PFSK-1 (cell line): Measurements from ENCODE around the gene PTPRM.

ENCODE experiments used
- FOXP2 ChIP-seq: optimal IDR thresholded peaks from 2 replicates; pipeline ENCODE3; 2011; ENCODE audit warnings: borderline replicate concordance, control low read depth, inconsistent platforms; ENCODE audit not compliant: insufficient read depth; ENCODE audit errors: extremely low read length, extremely low read depth
- POLR2AphosphoS5 ChIP-seq: IDR thresholded peaks from 2 replicates; pipeline ENCODE4 v1.6.1; 2012; ENCODE audit warnings: low read depth, mild to moderate bottlenecking, control low read depth, low read length, moderate library complexity
- SIN3A ChIP-seq: IDR thresholded peaks from 2 replicates; pipeline ENCODE4 v1.6.1; 2012; ENCODE audit warnings: mild to moderate bottlenecking, low read length, moderate library complexity, borderline replicate concordance; ENCODE audit not compliant: insufficient read depth
- TAF1 ChIP-seq: IDR thresholded peaks from 2 replicates; pipeline ENCODE4 v1.6.1; 2012; ENCODE audit warnings: low read length, control low read depth, borderline replicate concordance; ENCODE audit not compliant: insufficient read depth
- TF ChIP-seq, protein P1 (sequence below), 2 experiments: IDR thresholded peaks; 2 replicates each; pipeline versions ENCODE4 v1.6.1 to v1.8.0; 2011 to 2012; ENCODE audit warnings: low read depth in 2 of 2, low read length in 2 of 2, control low read depth in 1 of 2, inconsistent platforms in 1 of 2, mild to moderate bottlenecking in 1 of 2, moderate library complexity in 1 of 2; ENCODE audit not compliant: insufficient read depth in 1 of 2

GRCh38 chr18:8065284-8065683 is 498.2 kb downstream of the PTPRM start:
- TF ChIP-seq POLR2AphosphoS5 (no peak), TAF1 (no peak), FOXP2 (no peak), SIN3A (no peak)
- TF ChIP-seq, protein P1, sequence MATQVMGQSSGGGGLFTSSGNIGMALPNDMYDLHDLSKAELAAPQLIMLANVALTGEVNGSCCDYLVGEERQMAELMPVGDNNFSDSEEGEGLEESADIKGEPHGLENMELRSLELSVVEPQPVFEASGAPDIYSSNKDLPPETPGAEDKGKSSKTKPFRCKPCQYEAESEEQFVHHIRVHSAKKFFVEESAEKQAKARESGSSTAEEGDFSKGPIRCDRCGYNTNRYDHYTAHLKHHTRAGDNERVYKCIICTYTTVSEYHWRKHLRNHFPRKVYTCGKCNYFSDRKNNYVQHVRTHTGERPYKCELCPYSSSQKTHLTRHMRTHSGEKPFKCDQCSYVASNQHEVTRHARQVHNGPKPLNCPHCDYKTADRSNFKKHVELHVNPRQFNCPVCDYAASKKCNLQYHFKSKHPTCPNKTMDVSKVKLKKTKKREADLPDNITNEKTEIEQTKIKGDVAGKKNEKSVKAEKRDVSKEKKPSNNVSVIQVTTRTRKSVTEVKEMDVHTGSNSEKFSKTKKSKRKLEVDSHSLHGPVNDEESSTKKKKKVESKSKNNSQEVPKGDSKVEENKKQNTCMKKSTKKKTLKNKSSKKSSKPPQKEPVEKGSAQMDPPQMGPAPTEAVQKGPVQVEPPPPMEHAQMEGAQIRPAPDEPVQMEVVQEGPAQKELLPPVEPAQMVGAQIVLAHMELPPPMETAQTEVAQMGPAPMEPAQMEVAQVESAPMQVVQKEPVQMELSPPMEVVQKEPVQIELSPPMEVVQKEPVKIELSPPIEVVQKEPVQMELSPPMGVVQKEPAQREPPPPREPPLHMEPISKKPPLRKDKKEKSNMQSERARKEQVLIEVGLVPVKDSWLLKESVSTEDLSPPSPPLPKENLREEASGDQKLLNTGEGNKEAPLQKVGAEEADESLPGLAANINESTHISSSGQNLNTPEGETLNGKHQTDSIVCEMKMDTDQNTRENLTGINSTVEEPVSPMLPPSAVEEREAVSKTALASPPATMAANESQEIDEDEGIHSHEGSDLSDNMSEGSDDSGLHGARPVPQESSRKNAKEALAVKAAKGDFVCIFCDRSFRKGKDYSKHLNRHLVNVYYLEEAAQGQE (IDR thresholded peaks at IDR 0.05; ENCODE audit: insufficient read depth in 1 of 2, low read depth in 2 of 2, low read length in 2 of 2) = no peak
